H1 (cell line): Measurements from ENCODE around the gene CFAP100. TPM values are rescaled to one million over a fixed set of nuclear protein-coding genes. Genes with fewer than 3 reads are reported as not detected.

Experiments used
- CTCF ChIA-PET: fragments of 300-600 bp; sonication (Branson Sonifier 250); formaldehyde crosslinking; loops from one replicate; lab custom pipeline; 2021; ENCODE audit not compliant: partially characterized antibody; lab: Charles Lee
- POLR2A ChIA-PET: fragments of 300-600 bp; sonication (Branson Sonifier 250); formaldehyde crosslinking; loops from one replicate; lab custom pipeline; 2021; ENCODE audit warnings: inconsistent platforms; ENCODE audit not compliant: partially characterized antibody; lab: Charles Lee
- DNase-seq, 2 experiments: peaks; one replicate each; pipeline versions ENCODE4 v3.0.0 to v3.0.0-alpha.2; 2010 to 2022; ENCODE audit warnings: low spot score in 2 of 2, low read depth in 1 of 2, mixed read lengths in 1 of 2
- FAIRE-seq: peaks from 2 replicates; lab custom pipeline; 2011; peaks lifted over from hg19 to GRCh38; lab: Jason Lieb, UNC
- H2AFZ ChIP-seq: 2 replicates; pipeline ENCODE4 v1.8.1; 2012; ENCODE audit warnings: low read length, inconsistent platforms
- H2AK5ac ChIP-seq: 2 replicates; pipeline ENCODE4 v1.6.1; 2013; ENCODE audit warnings: low read depth, low read length
- H2BK120ac ChIP-seq: replicated peaks from 2 replicates; pipeline ENCODE3; 2013; ENCODE audit warnings: low read depth, low read length, inconsistent platforms
- H2BK12ac ChIP-seq: 2 replicates; pipeline ENCODE4 v1.6.1; 2013; ENCODE audit warnings: low read depth, low read length
- H2BK15ac ChIP-seq: 2 replicates; pipeline ENCODE4 v1.6.1; 2013; ENCODE audit warnings: low read length
- H2BK20ac ChIP-seq: 2 replicates; pipeline ENCODE4 v1.6.1; 2013; ENCODE audit warnings: low read length
- H2BK5ac ChIP-seq: 2 replicates; pipeline ENCODE4 v1.6.1; 2013; ENCODE audit warnings: low read depth, low read length
- H3K14ac ChIP-seq: 2 replicates; pipeline ENCODE4 v1.6.1; 2013; ENCODE audit warnings: inconsistent platforms; ENCODE audit not compliant: insufficient read length
- H3K18ac ChIP-seq: 2 replicates; pipeline ENCODE4 v1.6.1; 2013; ENCODE audit warnings: low read length; ENCODE audit errors: extremely low read depth
- H3K23ac ChIP-seq: 2 replicates; pipeline ENCODE4 v1.6.1; 2013; ENCODE audit warnings: inconsistent platforms; ENCODE audit not compliant: insufficient read length
- H3K23me2 ChIP-seq: 2 replicates; pipeline ENCODE4 v1.6.1; 2013; ENCODE audit warnings: low read depth, low read length
- H3K27ac ChIP-seq: 2 replicates; pipeline ENCODE4 v1.6.1; 2011; ENCODE audit warnings: low read depth, low read length, inconsistent platforms
- H3K27me3 ChIP-seq, 4 experiments: replicated peaks in 1 of 4; 1 replicate in 1 of 4; 2 replicates in 3 of 4; pipeline versions ENCODE4 v1.6.1 to v1.8.1; 2011 to 2013; ENCODE audit warnings: low read length in 3 of 4, mild to moderate bottlenecking in 3 of 4, inconsistent platforms in 2 of 4, mixed read lengths in 2 of 4, moderate library complexity in 1 of 4; ENCODE audit not compliant: control insufficient read depth in 3 of 4, insufficient read depth in 3 of 4; ENCODE audit errors: extremely low read depth in 1 of 4
- H3K36me3 ChIP-seq, 4 experiments: 2 replicates each; pipeline versions ENCODE4 v1.6.1 to v1.8.1; 2011 to 2013; ENCODE audit warnings: mild to moderate bottlenecking in 4 of 4, low read length in 3 of 4, moderate library complexity in 2 of 4, control low read depth in 1 of 4, inconsistent platforms in 1 of 4; ENCODE audit not compliant: insufficient read depth in 4 of 4, control insufficient read depth in 2 of 4
- H3K4ac ChIP-seq: replicated peaks from 2 replicates; pipeline ENCODE3; 2013; ENCODE audit warnings: low read length, low read depth, mixed read lengths, inconsistent platforms; ENCODE audit not compliant: insufficient read length
- H3K4me1 ChIP-seq, 4 experiments: replicated peaks in 1 of 4; 1 replicate in 1 of 4; 2 replicates in 3 of 4; pipeline versions ENCODE4 v1.6.1 to v1.8.1; 2011 to 2013; ENCODE audit warnings: low read length in 3 of 4, inconsistent platforms in 2 of 4, mixed read lengths in 1 of 4; ENCODE audit not compliant: insufficient read depth in 4 of 4, control insufficient read depth in 3 of 4
- H3K4me2 ChIP-seq, 2 experiments: 2 replicates each; pipeline versions ENCODE4 v1.6.1 to v1.8.1; 2011 to 2013; ENCODE audit warnings: low read depth in 2 of 2, low read length in 2 of 2, control low read depth in 1 of 2, inconsistent platforms in 1 of 2, mild to moderate bottlenecking in 1 of 2; ENCODE audit not compliant: insufficient read depth in 1 of 2
- H3K4me3 ChIP-seq, 4 experiments: fragments of 200-600, 300-600 bp in 1 of 4; sonication (generic), shearing (Covaris generic), sonication (Bioruptor Twin) in 1 of 4; 2 replicates each; pipeline versions ENCODE4 v1.5.1 to v1.8.1; 2011 to 2016; ENCODE audit warnings: low read length in 4 of 4, low read depth in 3 of 4, control low read depth in 2 of 4, inconsistent platforms in 2 of 4, mild to moderate bottlenecking in 2 of 4, mixed read lengths in 1 of 4, moderate library complexity in 1 of 4; ENCODE audit not compliant: insufficient read depth in 2 of 4; ENCODE audit errors: extremely low read depth in 1 of 4
- H3K56ac ChIP-seq: replicated peaks from 2 replicates; pipeline ENCODE3; 2013; ENCODE audit warnings: low read depth, mild to moderate bottlenecking, mixed read lengths, low read length, inconsistent platforms; ENCODE audit not compliant: insufficient read length
- H3K79me1 ChIP-seq: 2 replicates; pipeline ENCODE4 v1.6.1; 2013; ENCODE audit warnings: low read depth, low read length, control low read depth
- H3K79me2 ChIP-seq, 2 experiments: 2 replicates each; pipeline versions ENCODE4 v1.6.1 to v1.8.1; 2012 to 2013; ENCODE audit warnings: low read length in 2 of 2, mild to moderate bottlenecking in 2 of 2, inconsistent platforms in 1 of 2; ENCODE audit not compliant: insufficient read depth in 2 of 2, control insufficient read depth in 1 of 2
- H3K9ac ChIP-seq, 4 experiments: replicated peaks in 1 of 4; 1 replicate in 1 of 4; 2 replicates in 3 of 4; pipeline versions ENCODE4 v1.6.1 to v1.8.1; 2011 to 2013; ENCODE audit warnings: low read depth in 3 of 4, low read length in 3 of 4, control low read depth in 2 of 4, mild to moderate bottlenecking in 2 of 4, moderate library complexity in 2 of 4, inconsistent platforms in 1 of 4; ENCODE audit errors: extremely low read depth in 1 of 4
- H3K9me3 ChIP-seq, 2 experiments: 2 replicates each; pipeline versions ENCODE4 v1.6.1 to v1.8.1; 2012 to 2013; ENCODE audit warnings: mild to moderate bottlenecking in 2 of 2, moderate library complexity in 2 of 2, control low read depth in 1 of 2, inconsistent platforms in 1 of 2, low read depth in 1 of 2, low read length in 1 of 2, mixed read lengths in 1 of 2; ENCODE audit not compliant: insufficient read depth in 2 of 2
- H4K20me1 ChIP-seq, 2 experiments: replicated peaks in 1 of 2; 2 replicates each; pipeline versions ENCODE3 to v1.8.1; 2011 to 2013; ENCODE audit warnings: inconsistent platforms in 2 of 2, low read length in 2 of 2, mild to moderate bottlenecking in 1 of 2; ENCODE audit not compliant: insufficient read depth in 2 of 2, control insufficient read depth in 1 of 2
- H4K5ac ChIP-seq: 2 replicates; pipeline ENCODE4 v1.6.1; 2013; ENCODE audit warnings: low read length, low read depth, mixed read lengths, inconsistent platforms; ENCODE audit not compliant: insufficient read length
- H4K8ac ChIP-seq: 2 replicates; pipeline ENCODE4 v1.8.0; 2013; ENCODE audit warnings: mild to moderate bottlenecking, moderate library complexity, low read length, inconsistent platforms; ENCODE audit not compliant: insufficient read depth; ENCODE audit errors: extremely low read depth
- H4K91ac ChIP-seq: replicated peaks from 2 replicates; pipeline ENCODE3; 2013; ENCODE audit warnings: low read length, mixed read lengths, inconsistent platforms; ENCODE audit not compliant: insufficient read length
- BCL11A ChIP-seq, 2 experiments: IDR thresholded peaks; one replicate each; pipeline ENCODE4 v1.6.1; 2011; ENCODE audit warnings: low read depth in 2 of 2, low read length in 2 of 2, mild to moderate bottlenecking in 2 of 2
- EGR1 ChIP-seq: IDR thresholded peaks from 2 replicates; pipeline ENCODE4 v1.6.1; 2011; ENCODE audit warnings: low read depth, low read length, borderline replicate concordance
- EP300 ChIP-seq, 2 experiments: IDR thresholded peaks; 1 replicate in 1 of 2; 2 replicates in 1 of 2; pipeline ENCODE4 v1.6.1; 2011 to 2012; ENCODE audit warnings: low read depth in 2 of 2, low read length in 2 of 2, mild to moderate bottlenecking in 2 of 2, borderline replicate concordance in 1 of 2, inconsistent platforms in 1 of 2, moderate library complexity in 1 of 2
- ZNF274 ChIP-seq: IDR thresholded peaks from 2 replicates; pipeline ENCODE4 v1.7.0; 2012; ENCODE audit warnings: low read length, borderline replicate concordance; ENCODE audit errors: extremely low read depth
- WGBS, 2 experiments: shearing (Covaris generic) in 1 of 2; methylation state at CpG; one replicate each; pipeline versions ENCODE4 v1.1.6 to v1.1.7; 2013 to 2015; ENCODE audit warnings: low lambda C conversion rate in 2 of 2, mixed read lengths in 2 of 2, inconsistent platforms in 1 of 2, low coverage in 1 of 2, missing lambda C conversion rate in 1 of 2; ENCODE audit not compliant: insufficient replicate concordance in 2 of 2, insufficient coverage in 1 of 2, insufficient read length in 1 of 2; ENCODE audit errors: extremely low coverage in 1 of 2, missing lambda C conversion rate in 1 of 2; 5-methylcytosine and 5-hydroxymethylcytosine counted together
- polyA plus RNA-seq, 7 experiments: library from polyadenylated mRNA; depleted of rRNA in 3 of 7; stranded (reverse) in 5 of 7; unstranded in 2 of 7; fragments of >200 nt in 5 of 7; fragments of 200-250 nt in 2 of 7; gene quantifications; 1 replicate in 5 of 7; 2 replicates in 1 of 7; 4 replicates in 1 of 7; pipeline versions ENCODE4 v1.2.1 to v1.2.3, GENCODE V29; 2011 to 2013; ENCODE audit warnings: missing spikeins in 2 of 7, mixed read lengths in 2 of 7
- total RNA-seq: library from RNA; stranded (reverse); fragmentation: NEBNext Ultra II Directional; extraction: Animal tissue kit (Norgen Biotek cat#: 25700); gene quantifications from 2 replicates; pipeline ENCODE4 v1.2.1, GENCODE V29; 2021

Gene CFAP100
- total and polyA plus RNA-seq, 2 of the 8 experiments (the other 6 are each of a cell fraction or from before 2014, with no cell fraction given): 0.17 TPM; not detected in 1

- FAIRE-seq (no peak), DNase-seq (peak in 1 of 2 experiments; percentile 29)
Measured at GRCh38 chr3:126347543-126348161, 47.1 kb upstream of the CFAP100 start.

More at GRCh38 chr3:126347543-126348161, 47.1 kb upstream of the CFAP100 start:
- Histone ChIP-seq H4K5ac (no peak overlapping the region), H3K4me2 (no peak overlapping the region), H4K20me1 (peaks cover 0 to 21% of the 10 kb centered on the region in 2 experiments), H2BK12ac (no peak overlapping the region), H4K8ac (no peak overlapping the region), H2BK20ac (no peak overlapping the region), H2BK15ac (no peak overlapping the region), H3K23ac (no peak overlapping the region), H3K27ac (no peak overlapping the region), H4K91ac (peak overlapping the region; percentile 32), H2AFZ (no peak overlapping the region), H3K79me2 (no peaks in the 10 kb centered on the region; a peak in 1 of 4 replicates), H3K27me3 (no peaks in the 10 kb centered on the region), H3K9ac (no peak overlapping the region), H2AK5ac (peak overlapping the region; percentile 11; the same call in 1 of the 2 replicates), H3K79me1 (0 out of 2 replicates have a peak, but pooled peaks cover 2% of the 10 kb centered on the region), H3K36me3 (peaks cover 0 to 15% (median 10%) of the 10 kb centered on the region in 4 experiments; a peak in 5 of 8 replicates), H3K23me2 (no peaks in the 10 kb centered on the region), H3K9me3 (no peaks in the 10 kb centered on the region), H3K56ac (no peak overlapping the region), H3K4me3 (no peak overlapping the region), H3K4me1 (peaks cover 0 to 6% (median 3%) of the 10 kb centered on the region in 4 experiments; a peak in 5 of 7 replicates), H2BK5ac (no peak overlapping the region), H3K4ac (no peak overlapping the region), H2BK120ac (no peak overlapping the region), H3K14ac (no peak overlapping the region), H3K18ac (no peak overlapping the region)
- ChIA-PET CTCF (interaction anchor here (0.8 to 3.3 kb wide), 27 partner anchors 12 to 244 kb away, joined by 3 to 30 read pairs (median 5); partner anchors contain the start of gene KLF15), POLR2A (interaction anchor here (0.8 to 2.1 kb wide), 4 partner anchors 10 to 80 kb away, joined by 3 to 7 read pairs (median 4); partner anchors contain the start of gene KLF15)
- WGBS, 2 experiments: 87% methylated on average over 8 of the region's 8 CpGs; no CpG with 5 or more reads in 1 of the 2 experiments
- TF ChIP-seq EP300 (IDR thresholded peaks at IDR 0.05; ENCODE audit: borderline replicate concordance in 1 of 2, low read depth in 2 of 2, low read length in 2 of 2) (no peak), ZNF274 (no peak), BCL11A (IDR thresholded peaks at IDR 0.05; ENCODE audit: low read depth in 2 of 2, low read length in 2 of 2) (no peak), EGR1 (no peak)
